ENCODE results near the gene AGXT. TPM values are rescaled to one million over a fixed set of nuclear protein-coding genes. Genes with fewer than 3 reads are reported as not detected.

Gene AGXT
- total RNA-seq, 1 donor from 2014 or later: not detected

DNA sequence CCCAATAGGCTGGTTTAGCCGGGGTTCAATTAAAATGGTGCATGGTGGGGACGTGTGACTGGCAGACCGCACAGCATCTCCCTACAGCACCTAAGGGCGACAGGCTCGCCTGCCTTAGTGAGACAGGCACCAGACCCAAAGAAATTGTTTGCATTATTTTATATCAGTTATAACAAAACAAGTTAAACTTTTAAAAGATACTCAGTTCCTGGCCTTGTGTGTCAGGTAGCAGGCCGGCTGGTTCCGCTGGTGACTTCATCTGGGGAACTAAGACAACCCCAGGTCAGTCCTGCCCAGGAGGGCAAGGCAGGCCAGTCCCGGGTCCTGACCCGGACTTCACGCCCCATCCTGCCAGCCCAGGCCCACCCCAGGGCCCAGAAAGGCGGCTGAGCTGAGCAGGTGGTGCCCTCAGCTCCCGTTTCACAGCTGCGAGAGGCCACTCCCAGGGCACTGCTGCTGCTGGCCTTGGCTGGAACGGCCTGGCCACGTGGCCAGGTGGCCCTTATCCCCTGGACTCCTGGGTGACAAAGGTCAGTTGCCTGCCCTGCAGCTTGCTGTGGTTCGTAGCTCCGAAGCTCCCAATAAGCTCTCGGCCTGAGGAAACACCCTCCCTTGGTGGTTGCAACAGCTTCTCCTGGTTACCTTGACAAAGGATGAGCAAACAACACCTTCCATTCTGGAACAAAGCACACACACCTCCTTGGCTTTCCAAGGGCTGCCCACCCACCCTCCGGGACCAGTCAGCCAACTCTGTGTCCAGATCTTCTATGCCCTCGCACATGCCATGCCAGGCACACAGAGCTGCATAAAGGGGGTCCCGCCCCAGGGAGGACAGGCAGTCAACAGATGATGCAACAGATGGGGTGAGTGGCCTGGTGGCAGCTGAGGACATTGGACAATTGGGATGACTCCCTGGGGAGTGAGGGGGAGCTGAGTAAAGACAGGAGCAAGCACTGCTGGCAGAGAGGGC lies 11.3 kb upstream of the AGXT start:
- no peaks in the 10 kb centered on the region for H3K4me1 ChIP-seq
- intact Hi-C loops (cut with micrococcal nuclease): no loop called here
- no peaks in the 10 kb centered on the region for H3K27me3 ChIP-seq (ENCODE audit: low read depth)
- no peak overlapping the region for H3K27ac ChIP-seq (replicated peaks)
- TF ChIP-seq, protein P1, sequence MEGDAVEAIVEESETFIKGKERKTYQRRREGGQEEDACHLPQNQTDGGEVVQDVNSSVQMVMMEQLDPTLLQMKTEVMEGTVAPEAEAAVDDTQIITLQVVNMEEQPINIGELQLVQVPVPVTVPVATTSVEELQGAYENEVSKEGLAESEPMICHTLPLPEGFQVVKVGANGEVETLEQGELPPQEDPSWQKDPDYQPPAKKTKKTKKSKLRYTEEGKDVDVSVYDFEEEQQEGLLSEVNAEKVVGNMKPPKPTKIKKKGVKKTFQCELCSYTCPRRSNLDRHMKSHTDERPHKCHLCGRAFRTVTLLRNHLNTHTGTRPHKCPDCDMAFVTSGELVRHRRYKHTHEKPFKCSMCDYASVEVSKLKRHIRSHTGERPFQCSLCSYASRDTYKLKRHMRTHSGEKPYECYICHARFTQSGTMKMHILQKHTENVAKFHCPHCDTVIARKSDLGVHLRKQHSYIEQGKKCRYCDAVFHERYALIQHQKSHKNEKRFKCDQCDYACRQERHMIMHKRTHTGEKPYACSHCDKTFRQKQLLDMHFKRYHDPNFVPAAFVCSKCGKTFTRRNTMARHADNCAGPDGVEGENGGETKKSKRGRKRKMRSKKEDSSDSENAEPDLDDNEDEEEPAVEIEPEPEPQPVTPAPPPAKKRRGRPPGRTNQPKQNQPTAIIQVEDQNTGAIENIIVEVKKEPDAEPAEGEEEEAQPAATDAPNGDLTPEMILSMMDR (IDR thresholded peaks at IDR 0.05; ENCODE audit: borderline replicate concordance): no peak
- H3K36me3 ChIP-seq: no peaks in the 10 kb centered on the region
- H3K4me3 ChIP-seq: no peak overlapping the region
- DNase-seq: no peak
- H3K9me3 ChIP-seq (replicated peaks): peaks cover 13% of the 10 kb centered on the region

DNA sequence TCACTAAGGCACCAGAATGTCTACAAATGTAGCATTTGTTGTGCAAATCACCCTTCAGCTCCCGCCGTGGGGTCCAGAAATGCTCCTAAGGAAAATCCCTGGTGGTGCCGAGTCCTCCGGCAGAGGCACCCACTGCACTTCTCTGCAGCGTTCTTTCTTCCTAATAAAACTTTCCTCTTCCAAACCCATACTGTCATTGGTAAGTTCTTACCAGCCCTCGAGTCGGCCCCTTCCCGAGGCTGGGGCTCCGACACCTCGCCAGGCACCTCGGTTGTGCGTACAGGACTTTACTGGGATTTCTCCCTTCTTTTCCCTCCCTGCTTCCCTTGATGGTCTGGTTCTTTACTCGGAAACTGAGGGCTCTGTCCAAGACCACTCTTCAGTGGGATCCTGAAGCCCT lies 10.3 kb upstream of the AGXT start:
- H3K4me3 ChIP-seq: no peak overlapping the region
- no peaks in the 10 kb centered on the region for H3K4me1 ChIP-seq
- H3K9me3 ChIP-seq (replicated peaks): peaks cover 13% of the 10 kb centered on the region
- DNase-seq: no peak
- TF ChIP-seq, protein P1 (IDR thresholded peaks at IDR 0.05; ENCODE audit: borderline replicate concordance): no peak
- no peak overlapping the region for H3K27ac ChIP-seq (replicated peaks)
- H3K27me3 ChIP-seq (ENCODE audit: low read depth): no peaks in the 10 kb centered on the region
- H3K36me3 ChIP-seq: no peaks in the 10 kb centered on the region
- intact Hi-C loops (cut with micrococcal nuclease): no loop called here

DNA sequence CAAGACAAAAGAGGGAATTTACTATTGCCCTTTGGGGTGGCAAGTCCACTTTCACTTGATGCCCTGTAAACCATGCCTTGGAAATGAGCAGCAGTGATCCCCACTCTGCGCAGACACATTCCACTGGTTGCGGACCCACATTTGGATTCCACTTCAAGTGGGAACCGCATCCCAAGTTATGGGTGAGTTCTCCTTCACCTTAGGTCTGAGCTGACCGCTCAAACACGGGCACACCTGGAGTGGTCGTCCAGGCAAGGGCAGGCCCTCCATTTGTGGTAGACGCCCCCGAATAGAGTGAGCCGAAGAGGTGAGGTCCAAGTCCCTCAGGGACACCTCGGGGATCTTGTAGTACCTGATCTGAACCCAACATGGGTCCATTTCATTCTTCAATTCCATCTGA lies 9.8 kb upstream of the AGXT start:
- intact Hi-C loops (cut with micrococcal nuclease): no loop called here
- Histone ChIP-seq H3K4me1 (no peaks in the 10 kb centered on the region), H3K4me3 (no peak overlapping the region), H3K27me3 (ENCODE audit: low read depth) (no peaks in the 10 kb centered on the region), H3K27ac (replicated peaks) (no peak overlapping the region), H3K36me3 (no peaks in the 10 kb centered on the region), H3K9me3 (replicated peaks) (peaks cover 11% of the 10 kb centered on the region)
- DNase-seq: no peak
- TF ChIP-seq, protein P1 (IDR thresholded peaks at IDR 0.05; ENCODE audit: borderline replicate concordance): no peak

DNA sequence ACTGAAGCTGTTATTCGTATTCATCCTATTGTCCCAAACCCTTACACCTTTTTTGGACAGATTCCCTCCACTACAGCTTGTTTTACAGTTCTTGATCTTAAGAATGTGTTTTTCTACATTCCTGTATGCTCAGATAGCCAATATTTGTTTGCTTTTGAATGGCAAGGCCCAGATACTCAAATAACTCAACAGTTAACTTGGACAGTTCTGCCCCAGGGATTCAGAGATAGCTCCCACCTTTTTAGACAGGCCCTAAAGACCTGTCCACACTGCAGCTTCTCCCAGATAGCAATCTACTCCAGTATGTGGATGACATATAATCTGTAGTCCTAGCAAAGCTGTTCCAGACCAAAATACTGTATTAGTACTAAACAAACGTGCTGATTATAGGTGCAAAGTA lies 7.1 kb upstream of the AGXT start:
- TF ChIP-seq, protein P1 (IDR thresholded peaks at IDR 0.05; ENCODE audit: borderline replicate concordance): no peak
- no peaks in the 10 kb centered on the region for H3K36me3 ChIP-seq
- intact Hi-C loops (cut with micrococcal nuclease): no loop called here
- no peaks in the 10 kb centered on the region for H3K4me1 ChIP-seq
- no peak overlapping the region for H3K27ac ChIP-seq (replicated peaks)
- DNase-seq: no peak
- H3K4me3 ChIP-seq: no peak overlapping the region
- no peaks in the 10 kb centered on the region for H3K27me3 ChIP-seq (ENCODE audit: low read depth)
- no peaks in the 10 kb centered on the region for H3K9me3 ChIP-seq (replicated peaks)

DNA sequence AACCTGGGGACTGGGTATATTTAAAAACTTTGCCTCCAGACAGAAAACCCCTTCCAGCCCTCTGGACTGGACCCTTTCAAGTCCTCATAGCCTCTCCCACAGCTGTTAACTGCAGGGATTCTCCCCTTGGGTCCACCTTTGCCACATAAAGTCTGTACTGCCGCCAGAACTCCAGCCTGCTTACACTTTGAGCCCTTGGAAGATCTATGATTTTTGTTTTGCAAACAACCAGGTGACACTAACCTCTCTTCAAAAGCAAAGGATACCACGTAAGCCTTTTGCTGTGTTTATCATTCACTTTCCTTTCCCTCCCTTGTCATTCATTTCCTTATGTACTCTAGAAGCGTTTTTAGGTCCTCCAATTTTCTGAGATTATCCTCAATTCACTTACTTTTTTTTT lies 4.1 kb upstream of the AGXT start:
- intact Hi-C loops (cut with micrococcal nuclease): no loop called here
- no peaks in the 10 kb centered on the region for H3K9me3 ChIP-seq (replicated peaks)
- TF ChIP-seq, protein P1 (IDR thresholded peaks at IDR 0.05; ENCODE audit: borderline replicate concordance): no peak
- H3K27me3 ChIP-seq (ENCODE audit: low read depth): no peaks in the 10 kb centered on the region
- H3K27ac ChIP-seq (replicated peaks): no peak overlapping the region
- no peaks in the 10 kb centered on the region for H3K36me3 ChIP-seq
- H3K4me3 ChIP-seq: no peak overlapping the region
- DNase-seq: no peak
- H3K4me1 ChIP-seq: no peaks in the 10 kb centered on the region
